Putamen (tissue), 1 donor: ENCODE data around the gene RAB11FIP3.

Experiments
- DNase-seq: peaks from one replicate; pipeline ENCODE4 v3.0.0-alpha.2; 2016; ENCODE audit warnings: low spot score

The RAB11FIP3 gene

DNA sequence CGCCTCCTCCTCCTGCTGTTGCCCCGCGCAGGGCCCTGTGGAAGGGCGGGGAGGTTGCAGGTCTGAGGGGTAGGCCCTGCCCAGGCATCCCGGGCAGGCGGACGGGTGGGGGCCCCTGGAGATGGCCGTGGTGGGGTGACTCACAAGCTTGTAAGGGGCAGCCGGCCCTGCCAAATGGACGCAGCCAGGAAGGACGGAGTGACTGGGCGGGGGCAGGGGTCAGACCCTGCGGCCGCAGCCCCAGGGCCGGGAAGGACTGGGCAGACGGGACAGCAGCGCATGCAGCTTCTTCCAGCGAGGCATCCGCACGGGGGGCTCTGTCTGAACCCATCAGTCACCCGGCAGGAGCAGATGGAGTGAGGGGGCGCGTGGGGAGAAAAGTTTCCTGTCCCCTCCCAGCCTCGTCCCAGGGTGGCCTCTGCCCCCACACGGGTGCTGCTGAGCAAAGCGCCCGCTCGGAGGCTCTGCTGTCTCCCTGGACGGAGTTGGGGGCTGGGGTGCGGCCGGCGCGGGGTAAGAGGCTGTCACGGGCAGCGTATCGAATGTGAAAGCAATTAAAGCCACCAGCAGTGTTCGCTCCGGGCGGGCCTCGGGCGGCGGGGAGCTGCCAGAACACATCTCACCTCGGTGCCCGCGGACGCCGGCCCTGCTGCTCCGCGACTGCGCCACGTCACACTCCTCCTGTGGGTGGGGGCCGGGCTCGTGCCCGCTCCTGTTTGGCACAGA is 129.4 kb downstream of the RAB11FIP3 start:
- no peak for DNase-seq

DNA sequence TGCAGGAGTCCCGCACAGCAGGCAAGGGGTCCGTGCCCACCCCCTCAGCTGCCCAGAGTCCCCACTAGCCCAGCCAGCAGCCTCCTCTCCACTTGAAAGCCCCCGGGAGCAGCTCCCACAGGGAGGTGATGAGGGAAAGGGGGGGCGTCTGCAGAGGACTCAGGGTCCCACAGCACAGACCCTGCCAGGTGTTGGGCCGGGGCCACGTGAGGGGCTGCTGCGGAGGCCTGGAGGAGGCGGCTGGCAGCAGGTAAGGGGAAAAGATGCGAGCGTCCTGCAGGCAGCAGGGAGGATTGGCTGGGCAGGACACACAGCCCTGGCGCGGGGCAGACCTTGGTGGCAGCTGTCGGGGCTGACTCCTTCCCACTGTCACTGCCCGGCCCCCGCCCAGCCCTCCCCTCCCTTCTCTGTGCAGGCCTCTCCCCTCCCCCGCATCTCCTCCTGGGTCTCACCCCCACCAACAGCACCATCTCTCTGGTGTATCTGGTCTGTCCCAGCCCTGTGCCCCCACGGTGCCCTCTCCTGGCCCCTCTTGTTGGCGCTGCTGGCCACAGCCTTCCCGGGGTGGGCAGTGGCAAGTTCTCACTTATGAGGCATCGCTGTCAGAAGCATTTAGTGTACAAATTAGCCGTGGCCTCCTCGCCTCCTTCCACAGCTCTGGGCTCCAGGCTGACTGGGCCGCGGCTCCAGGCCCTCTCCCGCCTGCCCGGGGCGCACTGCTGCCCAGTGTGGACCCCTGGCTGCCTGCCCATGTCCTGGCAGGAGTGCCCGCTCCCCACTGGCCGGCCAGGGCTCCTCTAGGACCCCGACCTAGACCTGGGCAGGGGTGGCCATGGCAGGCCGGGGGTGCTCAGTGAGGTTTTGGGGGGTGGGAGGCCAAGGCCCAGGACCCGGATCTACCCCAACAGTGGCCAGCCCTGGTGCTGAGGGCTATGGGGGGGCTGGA is 130.4 kb downstream of the RAB11FIP3 start:
- no peak for DNase-seq

DNA sequence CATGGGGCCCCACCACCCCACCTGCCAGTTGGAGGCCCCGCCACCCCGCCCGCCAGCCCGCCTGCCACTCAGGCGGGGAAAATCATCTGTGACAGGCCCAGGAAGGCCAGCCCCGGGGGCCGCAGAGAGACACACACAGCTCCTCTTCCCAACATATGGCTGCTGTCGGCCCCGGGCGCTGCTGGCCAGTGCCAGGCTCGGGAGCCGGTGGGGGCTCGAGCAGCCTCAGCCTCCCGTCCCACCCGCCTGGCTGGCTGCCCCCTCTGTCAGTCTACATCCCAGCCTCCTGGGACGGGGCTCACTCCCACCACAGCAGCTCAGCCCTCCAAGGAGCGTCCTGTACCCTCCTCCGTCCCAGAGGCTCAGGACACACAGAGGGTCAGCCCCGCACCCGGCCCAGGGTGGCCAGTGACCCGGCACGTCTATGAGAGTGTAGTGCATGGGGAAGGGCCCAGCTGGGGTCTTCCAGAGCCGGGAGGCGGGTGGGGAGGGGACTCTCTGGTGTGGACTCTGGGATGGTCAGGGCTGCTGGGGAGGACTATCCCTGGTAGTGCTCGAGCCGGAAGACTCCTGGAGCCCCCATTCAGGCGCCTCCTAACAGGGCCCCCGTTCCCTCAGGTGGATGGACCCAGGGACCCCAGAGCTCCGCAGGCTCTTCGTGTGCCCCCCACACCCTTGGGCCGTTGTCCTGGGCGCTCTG is 131.2 kb downstream of the RAB11FIP3 start:
- no peak for DNase-seq

DNA sequence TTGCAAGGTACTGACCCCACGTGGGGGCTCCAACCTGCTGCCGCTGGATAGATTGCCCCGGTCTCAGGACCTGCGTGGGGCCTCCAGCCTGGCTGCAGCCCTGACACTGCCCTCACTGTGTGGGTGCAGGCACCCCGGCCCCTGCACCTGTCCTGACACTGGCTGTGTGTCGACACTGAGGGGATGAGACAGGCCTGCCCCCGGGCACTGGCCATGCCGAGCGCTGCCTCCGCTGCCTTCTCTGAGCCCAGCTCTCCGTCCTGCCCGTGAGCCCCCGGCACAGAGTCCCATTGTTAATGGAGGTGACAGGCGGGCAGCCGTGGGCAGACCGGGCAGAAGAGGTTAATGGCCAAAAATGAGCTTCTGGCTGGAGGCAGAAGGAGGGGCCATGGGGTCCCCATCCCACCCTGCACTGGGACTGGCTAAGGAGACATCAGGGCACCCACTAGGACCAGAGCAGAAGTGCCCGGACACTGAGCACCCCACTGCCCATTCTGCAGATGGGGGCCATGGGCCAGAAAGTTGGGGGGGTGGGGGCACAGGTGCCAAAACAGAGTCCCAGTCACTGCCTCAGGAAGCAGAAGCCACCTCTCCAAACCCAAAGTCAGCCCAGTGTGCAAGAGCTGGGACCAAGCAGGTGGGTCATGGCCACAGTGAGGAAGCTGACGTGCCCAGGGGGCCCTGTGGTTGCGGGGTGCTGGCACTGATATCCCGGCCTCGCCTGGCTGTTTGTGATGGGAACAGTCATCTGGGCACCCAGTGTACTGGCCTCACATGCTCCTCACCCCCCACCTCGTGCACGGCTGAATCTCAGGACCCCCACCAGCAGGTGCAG is 132.2 kb downstream of the RAB11FIP3 start:
- no peak for DNase-seq

DNA sequence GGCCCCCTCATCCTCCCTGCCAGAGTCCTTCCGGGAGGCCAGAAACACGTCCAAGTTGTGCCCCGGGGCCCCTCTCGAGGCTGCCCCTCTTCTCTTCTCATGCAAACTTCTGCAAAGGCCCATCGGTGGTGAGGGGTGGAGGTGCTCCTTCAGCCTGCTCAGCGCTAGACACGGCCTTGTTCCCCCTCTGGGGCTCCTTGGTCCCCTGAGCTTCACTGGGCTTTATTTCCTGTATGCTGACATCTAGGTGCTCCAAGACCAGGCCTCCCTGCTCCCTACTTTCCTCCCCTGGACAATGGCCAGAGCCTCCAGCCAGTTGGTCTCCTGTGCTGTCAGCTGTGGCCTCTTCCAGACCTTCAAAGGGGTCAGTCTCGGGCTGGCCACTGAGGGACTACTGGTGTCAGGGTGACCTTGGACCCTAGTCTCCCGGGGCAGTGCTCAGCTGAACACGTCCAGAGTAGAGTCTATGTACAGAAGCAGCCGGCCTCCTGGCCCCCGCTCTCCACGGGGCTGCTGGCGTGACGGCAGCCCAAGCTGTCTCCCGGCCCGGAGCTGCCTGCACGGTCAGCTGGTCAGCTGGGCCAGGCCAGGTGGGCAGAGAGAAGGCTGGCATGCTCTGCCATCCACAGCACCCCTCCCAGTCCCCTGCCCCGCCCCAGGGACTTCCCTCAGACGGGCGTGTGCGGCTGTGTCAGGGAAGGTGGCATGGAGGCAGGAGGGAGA is 133.0 kb downstream of the RAB11FIP3 start:
- DNase-seq = no peak

DNA sequence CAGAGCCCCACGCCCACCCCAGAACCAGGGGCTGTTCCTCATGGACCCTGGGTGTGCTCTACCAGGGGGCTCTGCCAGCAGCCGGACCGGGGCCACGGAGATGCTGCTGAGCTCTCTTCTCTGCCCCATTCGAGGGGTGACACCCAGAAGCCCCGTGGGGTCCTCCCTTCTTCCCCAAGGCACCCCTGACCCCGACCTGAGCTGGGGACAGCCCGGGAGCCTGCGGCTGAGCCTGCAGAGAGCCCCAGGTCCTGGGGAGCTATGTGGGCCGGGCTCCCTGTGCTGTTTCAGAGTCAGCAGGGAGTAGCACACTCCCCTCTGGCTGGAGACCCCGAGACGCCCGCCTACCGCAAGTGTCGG is 133.6 kb downstream of the RAB11FIP3 start:
- no peak for DNase-seq

DNA sequence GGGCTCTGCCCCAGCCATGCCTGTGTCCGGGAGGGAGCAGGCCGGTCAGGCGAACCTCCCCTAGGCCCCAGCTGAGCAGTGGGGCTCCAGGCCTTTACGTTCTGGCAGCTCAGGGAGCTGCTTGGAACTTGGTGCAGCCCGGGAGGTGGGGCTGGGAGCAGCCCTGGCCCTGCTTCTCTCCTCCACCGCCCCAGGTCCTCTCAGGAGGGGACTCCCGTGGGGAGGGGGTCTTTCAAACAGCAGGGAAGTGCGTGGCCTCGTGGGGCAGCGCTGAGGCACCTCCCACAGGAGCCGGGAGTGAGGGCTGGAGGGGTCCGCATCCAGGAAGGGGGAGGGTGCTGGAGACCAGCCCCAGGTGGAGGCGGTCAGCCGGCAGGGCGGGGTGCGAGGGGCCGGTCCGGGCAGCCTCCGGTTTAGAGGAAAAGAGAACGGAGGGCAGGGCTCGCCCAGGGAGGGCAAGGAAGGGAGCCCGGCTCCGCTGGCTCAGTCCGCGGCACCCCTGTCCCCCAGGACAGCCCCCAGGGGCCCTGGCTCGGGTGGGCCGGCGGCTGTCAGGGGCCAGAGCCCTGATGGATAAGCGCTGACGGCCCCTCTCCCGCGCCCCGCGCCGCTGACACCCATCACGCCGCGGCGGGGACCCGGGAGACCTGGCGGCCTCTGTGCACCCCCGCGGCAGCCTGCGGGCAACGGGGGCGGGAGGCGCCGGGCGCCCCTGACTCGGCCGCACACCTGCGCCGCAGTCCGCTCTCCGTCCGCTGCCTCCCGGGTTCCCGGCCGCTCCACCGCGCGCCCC is 134.2 kb downstream of the RAB11FIP3 start:
- DNase-seq = no peak

DNA sequence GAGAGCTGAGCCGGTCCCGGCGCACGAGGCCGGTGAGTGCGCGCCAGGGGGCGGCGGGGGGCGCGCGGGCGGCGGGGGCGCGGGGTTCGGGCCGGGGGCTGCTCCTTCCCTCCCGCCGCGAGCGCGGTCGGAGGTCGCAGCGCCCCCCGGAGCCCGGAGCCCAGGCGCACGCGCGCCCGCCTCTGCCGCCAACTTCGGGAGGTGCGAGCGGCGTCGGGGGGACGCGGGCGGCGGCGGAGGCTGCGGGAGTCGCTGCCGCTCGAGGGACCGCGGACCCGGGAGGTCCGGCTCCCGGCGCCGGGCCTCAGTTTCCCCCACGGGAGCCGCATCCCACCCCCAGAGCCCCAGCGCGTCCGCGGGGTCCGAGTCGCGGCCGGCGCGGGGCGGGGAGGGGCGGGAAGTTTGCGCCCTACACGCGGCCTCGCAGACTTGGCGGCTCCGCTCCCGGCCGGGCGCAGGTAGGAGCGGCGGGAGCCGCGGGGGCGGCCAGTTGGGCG is 134.8 kb downstream of the RAB11FIP3 start, which contains the start of gene PRR35:
Gene PRR35, plus strand, starts transcription at position 191 of the 497 bp plus-strand sequence. CDS start 2,901 bp downstream, outside the sequence.
- DNase-seq = no peak

DNA sequence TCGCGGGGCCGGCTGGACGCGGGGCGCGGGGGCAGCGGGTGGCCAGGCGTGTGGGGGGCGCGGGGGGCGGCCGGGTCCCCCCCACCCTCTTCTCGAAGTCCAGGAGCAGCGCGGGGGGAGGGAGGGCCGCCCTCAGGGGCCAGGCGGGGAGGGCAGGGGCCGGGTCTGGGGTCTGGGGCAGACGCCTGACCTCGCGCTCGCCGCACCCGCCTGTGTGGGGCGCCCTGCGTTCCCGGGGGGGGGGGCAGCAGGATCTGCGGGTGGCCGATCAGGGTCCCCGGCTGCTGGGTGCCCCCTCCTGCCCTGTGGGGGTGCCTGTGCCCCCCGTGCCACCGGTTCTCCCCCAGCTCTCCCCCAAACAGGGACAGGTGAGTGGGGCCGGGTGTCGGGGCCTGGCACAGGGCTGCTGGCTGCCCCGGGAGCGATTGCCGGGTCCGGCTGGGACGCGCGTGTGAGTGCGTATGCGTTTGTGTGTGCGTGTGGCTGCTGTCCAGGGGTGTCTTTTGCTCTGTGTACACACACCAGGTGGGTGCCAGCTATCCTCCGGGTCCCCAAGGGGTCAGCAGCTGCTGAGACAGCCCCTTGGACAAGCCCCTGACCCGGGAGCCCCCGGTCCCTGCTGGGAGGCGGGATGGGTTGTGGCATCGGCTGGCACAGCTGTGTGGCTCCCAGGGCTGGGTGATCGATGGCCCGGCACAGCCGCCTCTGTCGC is 135.4 kb downstream of the RAB11FIP3 start:
- no peak for DNase-seq

DNA sequence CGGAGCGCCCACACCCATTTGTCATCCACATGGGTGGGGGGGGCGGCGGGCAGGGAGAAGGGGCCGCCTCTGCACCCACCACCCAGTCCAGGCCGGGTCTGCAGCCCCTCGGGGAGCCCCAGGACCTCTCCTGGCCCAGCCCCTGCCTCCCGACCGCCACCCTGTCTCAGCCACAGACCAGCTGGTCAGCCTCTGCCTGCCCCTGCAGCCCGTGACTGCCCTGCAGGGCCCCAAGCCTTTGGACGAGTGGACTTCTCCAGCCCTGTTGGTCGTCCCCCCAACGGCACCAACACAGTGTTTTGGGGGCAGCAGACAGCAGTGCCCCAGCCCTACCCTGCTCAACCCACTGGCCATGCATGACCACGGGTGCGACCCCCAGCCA is 136.0 kb downstream of the RAB11FIP3 start:
- no peak for DNase-seq

DNA sequence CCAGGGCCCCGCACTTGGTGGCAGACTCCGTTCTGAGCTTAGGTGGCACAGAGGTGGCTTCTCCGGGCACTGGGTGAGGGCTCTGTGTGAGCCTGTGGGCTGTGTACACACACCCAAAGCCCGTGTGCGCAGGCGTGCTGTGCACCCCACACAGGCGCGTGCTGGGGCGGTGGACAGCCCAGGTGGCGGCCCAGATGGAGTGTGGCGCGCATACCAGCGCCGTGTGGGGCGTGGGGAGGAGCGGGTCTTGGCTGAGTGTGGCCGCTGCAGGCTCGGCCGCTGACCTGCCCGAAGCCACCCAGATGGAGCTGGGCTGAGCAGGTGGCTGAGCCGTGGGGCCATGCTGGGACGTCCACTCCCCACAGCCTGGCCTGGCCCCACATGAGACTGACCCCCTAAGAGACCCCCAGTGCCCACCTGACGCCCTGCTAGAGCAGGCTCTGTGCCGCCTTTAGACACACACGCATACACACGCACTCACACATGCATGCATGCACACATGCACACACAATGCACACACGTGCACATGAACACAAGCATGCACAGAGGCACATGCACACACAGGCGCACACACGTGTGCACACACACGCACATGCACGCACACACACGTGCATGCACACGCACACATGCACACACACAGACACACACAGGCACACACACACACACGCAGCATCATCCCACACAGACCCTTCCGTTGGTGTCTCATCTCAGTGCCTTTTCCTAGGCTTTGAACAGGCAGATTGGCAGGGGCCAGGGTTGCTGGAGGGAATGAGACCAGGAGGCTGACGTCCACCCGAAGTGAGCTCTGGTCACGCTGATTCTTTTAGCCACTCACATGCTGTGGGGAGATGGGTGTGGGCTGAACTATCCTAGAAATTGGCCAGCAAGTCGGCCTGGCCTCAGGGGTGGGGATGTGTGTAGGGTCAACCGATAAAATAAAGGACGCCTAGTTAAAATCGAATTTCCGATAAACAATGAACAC is 136.8 kb downstream of the RAB11FIP3 start:
- DNase-seq = no peak

DNA sequence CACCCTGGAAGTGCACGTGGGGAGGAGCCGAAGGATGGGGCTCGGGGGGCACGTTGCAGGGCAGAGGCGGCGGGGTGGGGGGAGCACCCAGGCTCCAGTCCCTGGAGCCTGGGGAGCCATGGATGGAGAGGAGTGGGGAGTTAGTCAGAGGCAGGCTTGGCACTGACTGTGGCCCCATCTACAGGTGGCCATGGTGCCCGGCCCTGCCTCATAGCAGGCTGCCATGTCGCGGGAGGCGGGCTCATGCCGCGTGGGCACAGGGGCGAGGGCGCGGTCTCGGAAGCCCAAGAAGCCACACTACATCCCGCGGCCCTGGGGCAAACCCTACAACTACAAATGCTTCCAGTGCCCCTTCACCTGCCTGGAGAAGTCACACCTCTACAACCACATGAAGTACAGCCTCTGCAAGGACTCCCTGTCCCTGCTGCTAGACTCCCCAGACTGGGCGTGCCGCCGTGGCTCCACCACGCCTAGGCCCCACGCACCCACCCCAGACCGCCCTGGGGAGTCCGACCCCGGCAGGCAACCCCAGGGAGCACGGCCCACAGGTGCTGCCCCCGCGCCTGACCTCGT is 137.7 kb downstream of the RAB11FIP3 start:
- DNase-seq = no peak

DNA sequence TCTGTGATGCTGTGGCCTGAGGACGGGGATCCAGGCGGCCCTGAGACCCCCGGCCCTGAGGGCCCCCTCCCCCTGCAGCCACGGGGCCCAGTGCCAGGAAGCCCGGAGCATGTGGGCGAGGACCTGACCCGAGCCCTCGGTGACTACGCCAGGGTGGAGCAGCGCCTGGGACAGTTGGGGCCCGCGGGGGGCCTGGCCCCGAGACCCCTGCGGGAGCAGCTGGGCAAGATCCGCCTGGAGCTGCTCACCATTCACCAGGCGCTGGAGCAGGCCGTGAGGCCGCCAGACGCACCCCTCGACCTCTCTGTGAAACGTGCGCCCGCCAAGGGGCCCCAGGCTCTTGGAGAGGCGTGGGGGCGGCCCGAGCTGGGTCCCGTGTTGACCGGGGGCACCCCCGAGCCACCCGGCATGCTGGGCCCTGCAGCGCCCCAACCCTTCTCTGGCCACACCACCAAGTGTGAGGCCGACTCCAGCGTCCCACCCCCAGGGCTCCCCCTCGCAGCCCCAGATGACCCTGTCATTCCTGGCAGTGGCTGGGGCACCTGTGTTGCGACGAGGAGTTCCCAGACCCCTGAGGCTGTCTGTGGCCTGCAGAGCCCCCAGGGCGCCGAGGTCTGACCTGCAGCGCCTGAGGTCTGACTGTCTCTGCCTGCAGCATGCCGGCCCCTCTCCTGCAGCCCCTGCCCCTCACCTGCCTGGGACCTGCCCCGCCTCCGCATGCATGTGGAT is 139.4 kb downstream of the RAB11FIP3 start:
- DNase-seq = no peak

DNA sequence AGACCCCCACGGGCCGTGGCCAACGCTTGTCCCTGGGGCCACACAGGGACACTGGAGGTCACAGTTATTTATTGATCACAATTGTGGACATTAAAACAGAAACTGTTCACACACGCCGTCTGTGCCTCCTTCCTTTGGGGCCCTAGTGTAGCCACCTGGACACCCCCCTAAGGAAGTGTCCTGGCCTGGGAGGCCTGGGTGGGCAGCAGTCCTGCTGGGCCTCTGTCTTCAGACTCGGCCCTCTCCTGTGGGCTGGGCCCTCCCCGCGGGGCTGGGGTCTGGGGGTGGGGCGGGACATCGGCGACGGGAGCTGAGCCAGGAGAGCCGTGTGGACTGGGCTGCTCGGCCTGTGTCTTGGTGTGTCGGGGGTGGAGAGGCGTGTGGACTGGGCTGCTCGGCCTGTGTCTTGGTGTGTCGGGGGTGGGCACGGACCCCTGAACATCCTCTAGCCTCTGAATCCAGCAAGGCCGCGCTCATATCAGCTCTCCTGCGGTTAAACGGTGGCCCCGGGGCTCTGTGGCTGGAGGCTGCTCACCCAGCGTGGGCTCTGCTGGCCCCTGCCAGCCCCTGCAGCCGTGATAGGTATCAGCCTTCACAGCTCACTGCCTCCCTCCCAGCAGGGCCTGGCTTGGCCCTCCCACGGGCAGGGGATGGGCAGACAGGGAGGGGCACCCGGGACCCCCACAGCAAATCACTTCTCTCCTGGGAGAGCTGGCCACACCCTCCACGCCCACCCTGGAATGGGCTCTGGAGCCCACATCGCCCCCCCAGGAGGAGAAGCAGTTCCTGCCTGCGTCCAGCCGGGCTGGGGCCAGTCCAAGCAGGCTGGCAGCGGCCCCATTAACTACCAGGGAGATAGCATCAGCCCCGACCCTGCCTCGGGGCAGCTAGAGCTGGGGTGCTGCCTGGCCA is 140.2 kb downstream of the RAB11FIP3 start:
- DNase-seq = no peak

DNA sequence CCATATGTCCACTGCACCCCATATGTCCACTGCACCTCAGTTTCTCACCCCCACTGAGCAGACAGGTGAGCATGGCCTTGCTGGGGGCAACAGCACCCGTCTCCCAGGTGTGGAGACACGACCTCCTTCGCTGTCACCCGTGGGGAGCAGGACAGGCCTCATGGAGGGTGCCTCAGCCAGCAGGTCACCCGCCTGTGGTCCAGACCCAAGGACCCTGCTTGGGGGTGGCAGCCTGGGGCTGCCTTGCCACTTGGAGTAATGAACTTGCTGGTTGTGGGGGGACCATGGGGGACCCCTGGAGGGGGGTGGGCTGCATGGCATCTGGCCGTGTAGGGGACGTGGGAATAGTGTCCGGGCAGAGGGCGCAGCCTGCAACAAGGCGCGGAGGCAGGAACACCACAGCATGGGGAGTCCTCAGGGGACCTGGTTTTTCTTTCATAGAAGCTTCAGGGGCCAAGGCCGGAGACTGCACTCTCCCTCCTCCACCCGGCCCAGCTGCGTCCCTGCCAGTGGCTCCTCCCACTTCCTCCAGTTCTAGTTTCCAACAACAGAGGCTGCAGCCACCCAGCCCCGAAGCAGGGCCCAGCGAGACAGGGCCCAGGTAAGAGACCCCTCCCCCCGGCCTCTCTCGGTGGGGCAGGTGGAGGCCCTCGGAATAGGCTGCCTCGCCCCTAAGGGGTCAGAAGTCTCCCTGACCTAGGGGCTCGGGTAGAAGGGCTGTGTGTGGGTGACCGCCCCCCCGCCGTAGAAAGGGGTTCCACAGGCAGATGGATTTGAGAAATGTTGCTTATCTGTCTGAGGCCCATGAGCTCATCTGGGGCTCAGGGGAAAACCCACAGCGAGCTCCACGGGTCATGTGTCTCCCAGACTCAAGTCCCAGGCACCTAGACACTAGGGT is 141.3 kb downstream of the RAB11FIP3 start, which contains the start of gene NHLRC4:
Gene NHLRC4, plus strand, starts transcription at position 531 of the 898 bp plus-strand sequence. CDS start 1,043 bp downstream, outside the sequence.
- no peak for DNase-seq
